Activated effector memory CD4-positive, alpha-beta T cell treated with anti-CD3 and anti-CD28 coated beads, Interleukin-2, amount 50 U/mL, for 16 hours (primary cell): ENCODE results near the gene GCNT1.
"Not testable (repeated sequence)": the region's sequence is repeated elsewhere in the genome, so short reads cannot be mapped to it uniquely, and the experiment has no call there.

Source experiments
- DNase-seq: peaks from one replicate; pipeline ENCODE4 v3.0.0-alpha.2; 2020

GCNT1 gene

DNA sequence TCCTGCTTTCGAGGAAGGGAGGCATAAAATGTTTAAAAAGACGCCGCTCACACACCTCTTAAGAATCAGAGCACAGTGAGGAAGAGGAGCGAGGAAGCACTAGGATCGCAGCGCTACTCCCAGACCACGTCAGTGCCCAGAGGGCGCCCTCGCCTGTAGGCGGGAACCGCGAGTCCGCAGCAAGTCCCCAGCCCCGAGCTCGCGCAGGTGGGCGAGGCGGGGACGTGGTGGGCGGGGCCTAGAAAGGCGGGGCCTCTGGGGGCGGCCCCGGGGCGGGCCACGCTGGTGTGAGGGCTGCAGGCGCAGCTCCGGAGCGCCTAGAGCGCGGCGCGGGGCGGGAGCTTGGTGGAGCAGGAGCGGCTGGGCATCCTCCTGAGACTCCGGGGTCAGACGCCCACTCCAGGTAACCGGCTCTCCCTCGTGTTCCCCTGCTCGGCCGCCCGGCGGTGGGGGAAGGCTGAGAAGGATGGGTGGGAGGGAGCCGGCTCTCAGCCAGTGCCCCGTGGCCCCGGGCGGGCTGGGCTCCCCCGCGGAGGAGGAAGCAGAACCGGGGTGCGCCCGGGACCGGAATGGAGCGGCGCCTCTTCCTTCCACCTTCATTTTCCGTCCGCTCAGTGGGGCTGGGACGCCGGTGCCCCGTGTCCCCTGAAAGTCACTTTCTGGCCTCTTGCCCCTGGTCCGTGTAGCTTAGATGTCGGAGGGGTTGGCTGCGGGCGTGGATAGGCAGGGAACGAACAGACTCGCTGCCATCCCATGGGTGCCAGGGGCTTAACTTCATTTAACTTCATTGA lies at the start of gene GCNT1:
GCNT1 (plus strand) TSS at position 280 of the 791 bp plus-strand sequence. CDS start 43,200 bp downstream, outside the sequence.
- peak; percentile 96 for DNase-seq

DNA sequence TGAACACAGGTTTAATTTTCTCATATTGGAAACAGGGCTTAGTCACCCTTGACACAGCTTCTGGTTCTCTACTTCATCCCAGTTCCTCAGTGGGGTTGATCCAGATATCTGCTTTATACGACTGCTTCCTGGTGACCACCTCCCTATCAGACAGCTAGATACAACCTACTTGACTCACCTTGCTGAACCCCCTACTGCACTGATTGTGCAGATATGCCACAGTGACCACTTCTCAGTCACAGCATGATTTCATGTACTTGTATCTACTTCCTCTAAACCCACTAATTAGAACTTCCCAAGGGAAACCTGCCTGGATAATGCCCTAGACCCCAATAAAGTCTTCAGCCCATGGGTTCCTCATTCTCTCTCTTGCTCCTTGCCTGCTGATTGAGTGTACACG lies 46.3 kb upstream of the GCNT1 start:
- DNase-seq: no peak

DNA sequence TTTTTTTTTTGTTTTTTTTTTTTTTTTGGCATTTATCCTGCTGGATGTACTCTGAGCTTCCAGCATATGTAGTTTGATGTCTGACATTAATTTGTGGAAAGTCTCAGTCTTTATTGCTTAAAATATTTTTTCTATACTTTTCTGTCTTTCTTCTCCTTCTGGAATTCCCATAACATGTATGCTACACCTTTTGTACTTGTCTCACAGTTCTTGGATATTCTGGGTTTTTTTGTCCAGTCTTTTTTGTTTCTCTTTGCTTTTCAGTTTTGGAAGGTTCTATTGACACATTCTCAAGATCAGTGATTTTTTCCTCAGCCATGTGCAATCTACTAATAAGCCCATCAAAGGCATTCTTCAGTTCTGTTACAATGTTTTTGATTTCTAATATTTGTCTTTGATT lies 45.3 kb upstream of the GCNT1 start:
- no peak for DNase-seq

DNA sequence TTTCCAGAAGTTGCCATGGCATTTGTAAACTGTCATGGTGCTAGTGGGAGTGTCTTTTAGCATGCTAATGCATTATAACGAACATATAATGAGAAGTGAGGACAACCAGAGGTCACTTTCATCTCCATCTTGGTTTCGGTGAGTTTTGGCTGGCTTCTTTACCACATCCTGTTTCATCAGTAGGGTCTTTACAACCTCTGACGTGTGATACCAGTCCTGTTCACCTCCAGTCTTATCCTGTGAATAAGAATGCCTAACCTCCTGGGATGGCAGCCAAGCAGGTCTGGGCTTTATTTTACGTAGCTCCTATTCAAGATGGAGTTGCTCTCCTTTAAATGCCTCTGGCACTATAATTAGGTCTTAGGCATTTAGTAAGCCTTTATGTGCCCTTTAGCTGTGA lies 44.3 kb upstream of the GCNT1 start:
- DNase-seq: no peak

DNA sequence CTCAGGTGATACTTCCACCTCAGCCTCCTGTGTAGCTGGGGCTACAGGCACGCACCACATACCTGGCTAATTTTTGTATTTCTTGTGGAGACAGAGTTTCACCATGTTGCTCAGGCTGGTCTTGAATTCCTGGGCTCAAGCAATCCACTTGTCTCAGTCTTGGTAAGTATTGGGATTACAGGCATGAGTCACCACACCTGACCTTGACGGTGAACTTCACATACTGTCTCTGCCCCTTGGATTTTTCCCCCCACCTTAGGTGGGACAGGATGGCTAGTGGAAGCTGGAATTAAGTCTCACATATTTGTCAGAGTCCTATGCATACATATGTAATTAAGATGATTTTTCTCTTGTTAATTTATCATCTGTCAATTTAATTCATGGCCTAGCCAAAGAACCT lies 43.8 kb upstream of the GCNT1 start:
- no peak for DNase-seq

DNA sequence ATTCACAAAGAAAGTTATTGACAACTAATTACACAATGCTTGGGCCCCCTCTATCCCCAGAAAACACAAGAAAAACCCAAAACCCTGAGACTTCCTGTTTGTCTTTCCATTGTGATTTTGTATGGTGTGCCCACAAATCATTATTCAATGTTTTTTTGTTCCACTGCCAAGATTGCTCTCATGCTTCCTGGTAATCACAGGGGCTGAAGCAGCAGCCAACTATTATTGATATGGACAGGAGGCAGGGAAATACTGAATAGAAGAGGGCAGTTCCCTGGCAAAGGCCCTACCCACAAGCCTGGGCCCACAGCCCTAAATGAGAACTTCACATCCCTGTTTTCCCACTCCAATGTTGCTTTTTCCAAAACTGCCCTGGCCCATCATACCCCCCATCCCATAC lies 43.3 kb upstream of the GCNT1 start:
- no peak for DNase-seq

DNA sequence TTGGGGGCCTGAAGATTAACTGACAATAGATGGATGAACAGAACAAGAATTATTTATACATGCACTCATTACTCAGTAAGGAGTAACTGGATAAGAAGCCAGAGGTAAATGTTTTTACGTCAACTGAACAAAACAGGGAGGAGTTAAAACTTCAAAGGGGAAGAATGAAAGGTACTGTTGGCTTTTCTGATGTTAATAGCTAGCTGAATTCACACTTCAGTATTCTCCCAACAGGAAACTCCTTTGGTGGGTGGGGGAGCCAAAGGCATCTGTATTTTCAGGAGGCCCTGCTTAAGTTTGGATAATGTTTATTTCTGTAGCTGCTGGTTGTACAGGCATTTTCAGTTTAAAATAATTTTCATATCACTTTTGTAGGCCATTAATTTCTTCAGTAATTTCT lies 41.6 kb upstream of the GCNT1 start:
- DNase-seq: no peak

DNA sequence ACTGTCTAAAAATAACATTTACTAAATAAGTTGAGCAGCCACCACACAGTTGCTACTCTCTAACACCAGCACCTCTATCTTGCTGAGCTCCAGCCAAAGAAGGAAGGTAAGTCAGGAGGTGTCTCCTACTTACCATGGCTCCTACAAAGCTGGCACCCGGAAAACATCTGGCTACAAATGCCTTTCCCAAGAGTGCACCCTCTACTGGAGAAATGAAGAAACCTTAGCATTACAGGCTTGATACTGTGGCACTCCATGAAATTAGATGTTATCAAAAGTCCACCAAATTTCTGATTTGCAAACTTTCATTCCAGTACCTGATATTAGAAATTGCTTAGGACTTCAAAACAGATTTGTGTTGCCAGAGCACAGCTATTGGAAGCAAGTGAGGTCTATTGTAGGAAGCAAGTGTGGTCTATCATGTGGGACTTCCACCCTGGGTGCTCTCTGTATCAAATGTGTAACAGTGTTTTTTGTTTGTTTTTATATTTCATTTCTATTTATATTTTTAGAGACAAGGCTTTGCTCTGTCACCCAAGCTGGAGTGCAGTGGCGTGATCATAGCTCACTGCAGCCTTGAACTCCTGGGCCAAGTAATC lies 39.1 kb upstream of the GCNT1 start:
- no peak for DNase-seq

DNA sequence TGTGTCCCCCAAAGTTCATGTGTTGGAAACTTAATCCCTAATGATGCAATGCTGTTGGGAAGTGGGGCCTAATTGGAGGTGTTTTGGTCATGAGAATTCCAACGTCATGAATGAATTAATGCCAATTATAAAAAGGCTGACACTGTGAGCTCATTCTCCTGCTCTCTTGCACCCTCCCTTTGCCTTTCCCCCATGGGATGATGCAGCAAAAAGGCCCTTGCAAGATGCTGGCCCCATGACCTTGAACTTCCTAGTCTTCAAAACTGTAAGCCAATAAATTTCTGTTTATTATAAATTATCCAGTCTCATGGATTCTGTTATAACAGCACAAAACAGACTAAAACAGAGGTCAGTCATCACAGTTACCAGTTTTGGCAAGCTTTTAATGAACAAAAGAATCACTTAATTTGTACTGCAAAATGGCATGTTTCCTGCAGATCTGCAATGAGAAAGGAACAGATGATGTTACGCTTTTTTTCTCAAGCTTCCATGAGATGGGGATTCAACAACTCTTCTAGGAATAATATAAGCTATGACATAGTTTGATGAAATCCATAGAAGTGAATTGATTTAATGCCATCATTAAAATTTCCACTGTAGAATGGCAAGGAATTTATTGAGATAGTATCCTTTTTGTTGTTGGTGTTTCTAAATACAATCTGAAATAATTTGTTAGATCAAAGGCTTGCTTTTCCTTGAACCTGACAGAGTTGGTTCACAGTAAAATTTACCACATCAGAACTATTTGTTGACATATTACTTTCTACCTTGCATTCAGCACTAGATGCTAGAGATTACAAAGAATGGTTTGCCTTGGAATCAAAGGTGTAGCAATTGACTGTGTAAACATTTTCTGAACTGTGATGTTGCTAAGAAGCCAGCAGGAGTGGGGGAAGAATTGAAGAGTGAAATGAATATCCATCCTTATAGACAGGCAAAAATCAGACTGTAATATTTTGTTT lies 35.5 kb upstream of the GCNT1 start:
- no peak for DNase-seq

DNA sequence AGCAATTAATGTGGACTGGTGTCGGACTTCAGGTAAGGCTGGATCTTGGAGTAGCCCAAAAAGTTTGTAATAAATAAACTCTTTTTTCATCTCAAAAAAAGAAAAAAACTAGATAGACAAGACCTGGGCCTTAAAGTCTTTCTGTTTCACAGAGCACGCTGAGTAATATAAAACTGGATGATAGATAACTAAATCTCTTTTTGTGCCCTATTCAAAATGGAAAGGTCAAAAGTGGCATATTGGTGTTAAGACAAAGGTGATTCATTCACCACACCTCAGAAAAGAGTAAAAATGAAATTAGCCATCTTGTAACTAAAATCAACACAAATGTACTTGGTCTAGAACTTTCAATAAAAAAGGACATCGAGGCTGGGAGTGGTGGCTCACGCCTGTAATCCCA lies 34.5 kb upstream of the GCNT1 start:
- DNase-seq: no peak

DNA sequence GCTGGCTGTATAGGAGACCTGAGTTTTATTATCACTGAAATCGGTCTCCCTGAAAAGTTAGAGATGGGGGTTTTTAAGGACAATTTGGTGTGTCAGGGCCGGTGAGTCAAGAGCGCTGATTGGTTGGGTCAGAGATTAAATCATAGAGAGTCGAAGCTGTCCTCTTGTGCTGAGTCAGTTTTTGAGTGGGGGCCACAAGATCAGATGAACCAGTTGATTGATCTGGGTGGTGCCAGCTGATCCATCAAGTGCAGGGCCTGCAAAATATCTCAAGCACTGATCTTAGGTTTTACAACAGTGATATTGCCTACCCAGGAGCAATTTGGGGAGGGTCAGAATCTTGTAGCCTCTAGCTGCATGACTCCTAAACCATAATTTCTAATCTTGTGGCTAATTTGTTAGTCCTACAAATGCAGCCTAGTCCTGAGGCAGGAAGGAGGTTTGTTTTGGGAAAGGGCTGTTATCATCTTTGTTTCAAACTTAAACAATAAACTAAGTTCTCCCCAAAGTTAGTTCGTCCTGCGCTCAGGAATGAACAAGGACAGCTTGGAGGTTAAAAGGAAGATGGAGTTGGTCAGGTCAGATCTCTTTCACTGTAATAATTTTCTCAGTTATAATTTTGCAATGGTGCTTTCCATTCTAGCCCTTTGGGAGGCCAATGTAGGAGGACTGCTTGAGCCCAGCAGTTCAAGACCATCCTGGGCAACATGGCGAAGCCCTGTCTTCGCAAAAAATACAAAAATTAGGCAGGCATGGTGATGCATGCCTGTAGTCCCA lies 33.1 kb upstream of the GCNT1 start:
- no peak for DNase-seq

DNA sequence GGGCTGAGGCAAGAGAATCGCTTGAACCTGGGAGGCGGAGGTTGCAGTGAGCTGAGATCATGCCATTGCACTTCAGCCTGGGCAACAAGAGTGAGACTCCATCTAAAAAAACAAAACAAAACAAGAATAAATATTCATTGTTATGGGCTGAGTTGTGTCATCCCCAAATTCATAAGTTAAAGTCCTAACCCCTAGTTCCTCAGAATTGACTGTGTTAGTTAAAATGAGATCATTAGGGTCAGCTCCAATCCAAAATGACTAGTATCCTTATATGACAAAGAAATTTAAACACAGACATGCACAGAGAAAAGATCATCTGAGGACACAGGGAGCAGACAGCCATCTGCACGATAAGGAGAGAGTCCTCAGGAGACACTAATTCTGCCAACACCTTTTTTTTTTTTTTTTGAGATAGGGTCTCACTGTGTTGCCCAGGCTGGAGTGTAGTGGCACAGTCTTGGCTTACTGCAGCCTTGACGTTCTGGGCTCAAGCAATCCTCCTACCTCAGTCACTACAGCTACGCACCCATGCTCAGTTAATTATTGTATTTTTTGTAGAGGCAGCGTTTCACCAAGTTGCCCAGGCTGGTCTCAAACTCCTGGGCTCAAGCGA lies 32.1 kb upstream of the GCNT1 start:
- no peak for DNase-seq

DNA sequence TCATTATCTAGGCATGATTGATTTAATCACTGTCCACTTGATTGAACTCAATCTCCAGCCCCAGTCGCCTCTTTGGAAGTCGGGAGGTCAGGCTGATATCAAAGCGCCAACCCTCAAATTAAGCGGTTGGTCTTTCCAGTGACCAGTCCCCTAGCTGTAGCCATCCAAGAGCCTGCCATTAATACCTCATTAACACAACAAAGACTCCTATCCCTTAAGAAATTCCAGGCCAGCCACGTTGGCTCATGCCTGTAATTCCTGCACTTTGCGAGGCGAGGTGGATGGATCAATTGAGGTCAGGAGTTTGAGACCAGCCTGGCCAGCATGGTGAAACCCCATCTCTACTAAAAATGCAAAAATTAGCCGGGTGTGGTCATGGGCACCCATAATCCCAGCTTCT lies 27.4 kb upstream of the GCNT1 start:
- DNase-seq: no peak

DNA sequence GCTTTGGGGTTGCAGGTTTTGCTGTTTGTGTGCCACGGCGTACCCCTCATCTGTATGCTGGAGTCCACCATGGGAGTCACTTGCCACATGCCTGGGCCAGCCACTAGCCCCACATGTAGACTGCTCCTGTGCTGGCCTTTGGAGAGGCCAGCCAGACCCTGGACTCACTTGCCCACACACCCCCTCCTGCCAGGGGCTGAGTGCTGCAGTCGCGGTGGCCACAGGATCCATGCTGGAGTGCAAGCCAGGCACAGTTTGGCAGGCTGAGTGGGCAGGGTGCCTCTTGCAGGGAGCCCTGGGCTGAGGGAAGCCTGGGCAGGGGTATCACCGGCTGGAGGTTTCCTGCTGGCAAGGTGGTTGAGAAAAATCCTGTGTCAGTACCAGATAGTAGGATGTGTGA lies 25.6 kb upstream of the GCNT1 start:
- DNase-seq: no peak

DNA sequence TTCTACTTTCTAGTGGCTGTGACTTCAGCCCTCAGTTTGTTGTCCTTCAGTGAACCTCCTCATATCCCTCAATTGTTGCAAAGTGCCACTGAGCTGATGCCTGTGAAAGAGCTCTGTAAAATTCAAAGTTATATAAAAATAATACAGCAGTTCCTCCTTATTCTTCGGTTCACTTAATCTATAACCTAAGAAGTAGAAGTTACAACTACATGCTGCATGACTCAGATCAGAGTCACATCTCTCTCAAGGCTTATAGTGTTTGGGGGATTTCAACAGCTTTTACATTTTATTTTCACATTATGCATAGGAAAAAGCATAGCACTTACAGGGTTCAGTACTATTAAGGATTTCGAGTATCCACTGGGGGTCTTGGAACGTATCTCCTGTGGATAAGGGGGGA lies 25.1 kb upstream of the GCNT1 start:
- no peak for DNase-seq

DNA sequence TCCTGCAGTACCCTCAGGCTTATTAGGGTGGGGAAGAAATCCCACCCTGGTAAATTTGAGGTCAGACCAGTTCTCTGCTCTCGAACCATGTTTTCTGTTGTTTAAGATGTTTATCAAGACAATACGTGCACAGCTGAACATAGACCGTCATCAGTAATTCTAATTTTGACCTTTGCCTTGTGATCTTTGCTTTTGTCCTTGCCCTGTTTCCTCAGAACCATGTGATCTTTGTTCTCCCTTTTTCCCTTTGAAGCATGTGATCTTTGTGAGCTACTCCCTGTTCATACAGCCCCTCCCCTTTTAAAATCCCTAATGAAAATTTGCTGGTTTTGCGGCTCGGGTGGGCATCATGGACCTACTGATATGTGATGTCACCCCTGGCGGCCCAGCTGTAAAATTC lies 24.1 kb upstream of the GCNT1 start:
- DNase-seq: not testable (repeated sequence)

DNA sequence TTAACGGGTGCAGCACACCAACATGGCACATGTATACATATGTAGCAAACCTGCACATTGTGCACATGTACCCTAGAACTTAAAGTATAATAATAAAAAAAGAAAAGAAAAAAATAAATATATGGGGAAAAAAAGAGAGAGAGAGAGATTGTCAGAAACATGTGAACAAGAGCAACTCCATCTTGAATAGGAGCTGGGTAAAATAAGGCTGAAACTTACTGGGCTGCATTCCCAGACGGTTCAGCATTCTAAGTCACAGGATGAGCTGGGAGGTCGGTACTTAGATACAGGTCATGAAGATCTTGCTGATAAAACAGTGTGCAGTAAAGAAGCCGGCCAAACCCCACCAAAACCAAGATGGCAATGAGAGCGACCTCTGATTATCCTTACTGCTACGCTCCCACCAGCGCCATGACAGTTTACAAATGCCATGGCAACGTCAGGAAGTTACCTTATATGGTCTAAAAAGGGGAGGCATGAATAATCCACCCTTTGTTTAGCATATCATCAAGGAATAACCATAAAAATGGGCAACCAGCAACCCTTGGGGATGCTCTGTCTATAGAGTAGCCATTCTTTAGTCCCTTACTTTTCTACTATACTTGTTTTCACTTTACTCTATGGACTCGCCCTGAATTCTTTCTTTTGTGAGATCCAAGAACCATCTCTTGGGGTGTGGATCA lies 21.8 kb upstream of the GCNT1 start:
- DNase-seq: not testable (repeated sequence)

DNA sequence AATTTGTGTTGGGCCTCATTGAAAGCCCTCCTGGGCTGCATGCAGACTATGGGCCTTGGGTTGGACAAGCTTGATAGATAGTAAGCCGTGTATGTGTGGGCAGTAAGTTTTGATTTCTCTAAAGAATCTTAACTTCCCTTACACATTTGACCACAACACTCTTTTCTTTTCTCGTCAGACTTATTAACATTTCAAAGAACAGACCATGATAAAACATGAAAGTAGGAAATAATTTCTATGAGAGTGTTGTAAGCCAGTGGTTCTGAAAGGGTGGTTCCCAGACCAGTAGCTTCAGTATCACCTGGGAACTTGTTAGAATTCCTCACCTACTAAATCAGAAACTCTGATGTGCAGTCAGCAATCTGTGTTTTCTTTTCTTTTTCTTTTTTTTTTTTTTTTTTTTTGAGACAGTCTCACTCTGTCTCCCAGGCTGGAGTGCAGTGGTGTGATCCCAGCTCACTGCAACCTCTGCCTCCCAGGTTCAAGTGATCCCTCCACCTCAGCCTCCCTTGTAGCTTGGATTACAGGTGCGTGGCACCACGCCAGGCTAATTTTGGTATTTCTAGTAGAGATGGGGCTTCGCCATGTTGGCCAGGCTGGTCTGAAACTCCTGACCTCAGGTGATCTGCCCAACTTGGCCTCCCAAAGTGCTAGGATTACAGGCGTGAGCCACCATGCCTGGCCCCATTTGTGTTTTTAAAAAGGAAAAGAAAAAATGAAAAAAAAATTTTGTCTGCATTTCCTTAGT lies 20.0 kb upstream of the GCNT1 start:
- no peak for DNase-seq

DNA sequence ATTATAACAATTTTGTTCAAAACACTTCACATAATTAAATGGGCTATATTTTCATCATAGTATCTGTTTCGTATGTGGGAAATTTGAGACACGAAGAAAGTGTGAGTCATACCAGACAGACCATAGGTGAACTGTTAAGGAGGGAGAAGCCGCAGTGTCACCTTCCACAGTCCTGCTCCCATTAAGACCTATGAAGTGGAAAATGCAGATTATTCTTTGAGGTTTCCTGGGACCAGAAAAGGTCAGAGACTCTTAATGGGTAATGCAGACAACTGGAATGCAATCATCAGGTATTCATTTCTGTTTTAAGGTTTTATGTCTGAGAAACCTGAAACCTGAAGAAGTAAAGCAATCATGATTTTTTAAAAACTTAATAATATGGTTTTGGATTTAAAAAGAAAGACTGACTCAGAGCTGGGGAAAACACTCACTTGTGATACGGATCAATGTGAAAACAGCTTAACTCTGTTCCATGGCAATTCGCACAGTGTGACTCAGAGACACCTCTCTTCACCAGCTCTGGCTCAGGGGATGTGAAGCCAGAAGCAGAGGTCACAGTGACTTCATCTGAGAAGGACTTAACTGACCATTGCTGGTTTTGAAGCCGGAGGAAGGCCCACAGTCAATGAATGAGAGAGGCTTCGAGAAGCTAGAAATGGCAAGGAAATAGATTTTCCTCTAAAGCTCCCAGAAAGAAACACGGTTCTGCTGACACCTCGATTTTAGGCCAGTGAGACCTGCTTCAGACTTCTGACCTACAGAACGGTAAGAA lies 17.2 kb upstream of the GCNT1 start:
- DNase-seq: peak; percentile 77

DNA sequence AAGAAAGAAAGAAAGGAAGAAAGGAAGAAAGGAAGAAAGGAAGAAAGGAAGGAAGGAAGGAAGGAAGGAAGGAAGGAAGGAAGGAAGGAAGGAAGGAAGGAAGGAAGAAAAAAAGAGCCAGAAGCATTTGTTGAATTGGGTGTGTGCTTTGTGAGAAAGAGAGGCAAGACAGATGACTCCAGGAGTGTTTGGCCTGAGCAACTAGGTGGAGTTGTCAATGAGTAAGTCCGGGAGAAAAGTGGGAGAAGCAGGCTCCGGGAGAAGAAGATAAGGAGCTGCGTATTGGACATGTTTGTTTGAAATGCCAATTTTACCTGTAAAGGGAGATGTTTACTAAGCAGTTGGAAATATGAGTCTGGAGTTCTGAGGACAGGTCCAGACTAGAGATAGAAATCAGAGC lies 15.1 kb upstream of the GCNT1 start:
- DNase-seq: no peak
